Activated naive CD8-positive, alpha-beta T cell treated with anti-CD3 and anti-CD28 coated beads, Interleukin-2, amount 10 ng/mL, durations not matched to agents 7 days and 5 days (primary cell): ENCODE measurements around the gene SPRING1. TPM values are rescaled to one million over a fixed set of nuclear protein-coding genes. Genes with fewer than 3 reads are reported as not detected.

Experiments used
- ATAC-seq: fragments of 150-1000 bp; cut with Tn5 transposase; one replicate; pipeline ENCODE4 v1.10.0; 2021; ENCODE audit warnings: low read depth, moderate library complexity
- POLR2A ChIA-PET: fragments of 350-600 bp; sonication (Branson Sonifier 250); formaldehyde crosslinking; loops from one replicate; lab custom pipeline; 2021; ENCODE audit warnings: antibody characterized with exemption; lab: Charles Lee
- DNase-seq: peaks from one replicate; pipeline ENCODE4 v3.0.0; 2021
- H3K27ac Mint-ChIP-seq: one replicate; pipeline ENCODE4 v1.8.0; 2022; ENCODE audit warnings: mild to moderate bottlenecking, mixed read lengths
- H3K27me3 Mint-ChIP-seq: one replicate; pipeline ENCODE4 v1.8.0; 2022; ENCODE audit warnings: mild to moderate bottlenecking, moderate library complexity, mixed read lengths
- H3K36me3 Mint-ChIP-seq: one replicate; pipeline ENCODE4 v1.8.0; 2021; ENCODE audit warnings: mild to moderate bottlenecking, mixed read lengths
- H3K4me1 Mint-ChIP-seq: one replicate; pipeline ENCODE4 v1.8.0; 2021; ENCODE audit warnings: mixed read lengths
- H3K4me3 Mint-ChIP-seq: one replicate; pipeline ENCODE4 v1.8.0; 2022; ENCODE audit warnings: mild to moderate bottlenecking, moderate library complexity, mixed read lengths
- H3K9me3 Mint-ChIP-seq: one replicate; pipeline ENCODE4 v1.8.0; 2021; ENCODE audit warnings: mixed read lengths
- total RNA-seq, 2 experiments: library from RNA; stranded (reverse); gene quantifications; one replicate each; pipeline ENCODE4 v1.2.3, GENCODE V29; 2021

Gene SPRING1
- 10 to 100 TPM; 26.5 to 26.7 TPM for total RNA-seq

GRCh38 chr12:116737774-116738657 is at the start of gene SPRING1, which contains the start of gene RNFT2:
TSS of gene SPRING1 (minus strand) at chr12:116738069. CDS start at chr12:116737900, 169 bp downstream.
TSS of gene RNFT2 (plus strand) at chr12:116738315. CDS start at chr12:116740498, 2,183 bp downstream.
- DNase-seq (peak; percentile 98), ATAC-seq (peak; percentile 99)
- Mint-ChIP-seq H3K4me3 (peak within 1 kb of the TSS; percentile 98), H3K36me3 (peaks cover 12% of the 10 kb centered on the region), H3K9me3 (no peaks in the 10 kb centered on the region), H3K27me3 (no peaks in the 10 kb centered on the region), H3K27ac (peak within 1 kb of the TSS; percentile 88), H3K4me1 (peaks cover 15% of the 10 kb centered on the region)
- POLR2A ChIA-PET, result interaction anchor here (0.7 to 1.0 kb wide), 3 partner anchors 15 to 81 kb away, joined by 3 to 4 read pairs (median 3); no protein-coding TSS in a partner anchor

GRCh38 chr12:116784238-116784612 is 46.4 kb upstream of the SPRING1 start:
- POLR2A ChIA-PET, result no interaction called here
- Mint-ChIP-seq H3K27ac (no peak overlapping the region), H3K9me3 (no peaks in the 10 kb centered on the region), H3K4me1 (peaks cover 1% of the 10 kb centered on the region), H3K36me3 (peaks cover 20% of the 10 kb centered on the region), H3K4me3 (no peak overlapping the region), H3K27me3 (no peaks in the 10 kb centered on the region)
- no peak for ATAC-seq
- DNase-seq, result no peak

- Mint-ChIP-seq H3K36me3 (peaks cover 20% of the 10 kb centered on the region), H3K4me3 (no peak overlapping the region), H3K27me3 (no peaks in the 10 kb centered on the region), H3K9me3 (no peaks in the 10 kb centered on the region), H3K27ac (no peak overlapping the region), H3K4me1 (peaks cover 1% of the 10 kb centered on the region)
- POLR2A ChIA-PET, result no interaction called here
- DNase-seq (no peak), ATAC-seq (no peak)
Measured at GRCh38 chr12:116783525-116784237, 45.8 kb upstream of the SPRING1 start.

- no peaks in the 10 kb centered on the region for H3K27me3 Mint-ChIP-seq
- DNase-seq, result no peak
- no peak for ATAC-seq
- H3K27ac Mint-ChIP-seq, result no peak overlapping the region
- H3K9me3 Mint-ChIP-seq, result no peaks in the 10 kb centered on the region
- peaks cover 11% of the 10 kb centered on the region for H3K36me3 Mint-ChIP-seq
- H3K4me3 Mint-ChIP-seq, result no peak overlapping the region
- H3K4me1 Mint-ChIP-seq, result peaks cover 1% of the 10 kb centered on the region
- POLR2A ChIA-PET, result no interaction called here
Measured at GRCh38 chr12:116780942-116781341, 43.1 kb upstream of the SPRING1 start.

GRCh38 chr12:116779597-116779996 is 41.7 kb upstream of the SPRING1 start:
- ATAC-seq, result no peak
- no peak overlapping the region for H3K27ac Mint-ChIP-seq
- peaks cover 1% of the 10 kb centered on the region for H3K4me1 Mint-ChIP-seq
- H3K4me3 Mint-ChIP-seq, result no peak overlapping the region
- POLR2A ChIA-PET, result no interaction called here
- no peaks in the 10 kb centered on the region for H3K9me3 Mint-ChIP-seq
- peaks cover 8% of the 10 kb centered on the region for H3K36me3 Mint-ChIP-seq
- no peaks in the 10 kb centered on the region for H3K27me3 Mint-ChIP-seq
- no peak for DNase-seq

GRCh38 chr12:116777245-116777644 is 39.4 kb upstream of the SPRING1 start:
- Mint-ChIP-seq H3K4me1 (peaks cover 8% of the 10 kb centered on the region), H3K9me3 (no peaks in the 10 kb centered on the region), H3K27ac (no peak overlapping the region), H3K36me3 (peaks cover 10% of the 10 kb centered on the region), H3K27me3 (no peaks in the 10 kb centered on the region), H3K4me3 (no peak overlapping the region)
- ATAC-seq, result no peak
- DNase-seq, result no peak
- POLR2A ChIA-PET, result no interaction called here

- Mint-ChIP-seq H3K9me3 (no peaks in the 10 kb centered on the region), H3K4me3 (no peak overlapping the region), H3K27me3 (no peaks in the 10 kb centered on the region), H3K27ac (no peak overlapping the region), H3K4me1 (peaks cover 6% of the 10 kb centered on the region), H3K36me3 (peaks cover 6% of the 10 kb centered on the region)
- no peak for DNase-seq
- POLR2A ChIA-PET, result no interaction called here
- ATAC-seq, result peak; percentile 52
Measured at GRCh38 chr12:116774020-116774419, 36.2 kb upstream of the SPRING1 start.

GRCh38 chr12:116773276-116773731 is 35.4 kb upstream of the SPRING1 start:
- Mint-ChIP-seq H3K4me1 (peaks cover 6% of the 10 kb centered on the region), H3K36me3 (peaks cover 6% of the 10 kb centered on the region), H3K4me3 (no peak overlapping the region), H3K9me3 (no peaks in the 10 kb centered on the region), H3K27ac (no peak overlapping the region), H3K27me3 (no peaks in the 10 kb centered on the region)
- DNase-seq (no peak), ATAC-seq (no peak)
- POLR2A ChIA-PET, result no interaction called here

GRCh38 chr12:116771651-116772050 is 33.8 kb upstream of the SPRING1 start:
- Mint-ChIP-seq H3K27me3 (no peaks in the 10 kb centered on the region), H3K36me3 (peaks cover 8% of the 10 kb centered on the region), H3K9me3 (no peaks in the 10 kb centered on the region), H3K4me3 (no peak overlapping the region), H3K4me1 (peaks cover 6% of the 10 kb centered on the region), H3K27ac (no peak overlapping the region)
- no peak for ATAC-seq
- POLR2A ChIA-PET, result no interaction called here
- DNase-seq, result no peak

- no peak for ATAC-seq
- H3K27me3 Mint-ChIP-seq, result no peaks in the 10 kb centered on the region
- H3K9me3 Mint-ChIP-seq, result no peaks in the 10 kb centered on the region
- DNase-seq, result no peak
- H3K27ac Mint-ChIP-seq, result no peak overlapping the region
- no peak overlapping the region for H3K4me3 Mint-ChIP-seq
- H3K36me3 Mint-ChIP-seq, result peaks cover 3% of the 10 kb centered on the region
- H3K4me1 Mint-ChIP-seq, result no peaks in the 10 kb centered on the region
- POLR2A ChIA-PET, result no interaction called here
Measured at GRCh38 chr12:116766746-116767145, 28.9 kb upstream of the SPRING1 start.

GRCh38 chr12:116766285-116766684 is 28.4 kb upstream of the SPRING1 start:
- Mint-ChIP-seq H3K27me3 (no peaks in the 10 kb centered on the region), H3K4me1 (no peaks in the 10 kb centered on the region), H3K4me3 (no peak overlapping the region), H3K27ac (no peak overlapping the region), H3K36me3 (peaks cover 3% of the 10 kb centered on the region), H3K9me3 (no peaks in the 10 kb centered on the region)
- no peak for ATAC-seq
- POLR2A ChIA-PET, result no interaction called here
- DNase-seq, result no peak

- Mint-ChIP-seq H3K4me1 (no peaks in the 10 kb centered on the region), H3K4me3 (no peak overlapping the region), H3K9me3 (no peaks in the 10 kb centered on the region), H3K36me3 (peaks cover 8% of the 10 kb centered on the region), H3K27me3 (no peaks in the 10 kb centered on the region), H3K27ac (no peak overlapping the region)
- POLR2A ChIA-PET, result no interaction called here
- DNase-seq (no peak), ATAC-seq (no peak)
Measured at GRCh38 chr12:116765271-116765670, 27.4 kb upstream of the SPRING1 start.

- Mint-ChIP-seq H3K4me3 (no peak overlapping the region), H3K36me3 (peaks cover 12% of the 10 kb centered on the region), H3K4me1 (peaks cover 19% of the 10 kb centered on the region), H3K27ac (no peak overlapping the region), H3K27me3 (no peaks in the 10 kb centered on the region), H3K9me3 (no peaks in the 10 kb centered on the region)
- DNase-seq (no peak), ATAC-seq (no peak)
- POLR2A ChIA-PET, result no interaction called here
Measured at GRCh38 chr12:116761499-116761898, 23.6 kb upstream of the SPRING1 start.
